ENCODE data around the gene ST6GALNAC3.

The ST6GALNAC3 gene

DNA sequence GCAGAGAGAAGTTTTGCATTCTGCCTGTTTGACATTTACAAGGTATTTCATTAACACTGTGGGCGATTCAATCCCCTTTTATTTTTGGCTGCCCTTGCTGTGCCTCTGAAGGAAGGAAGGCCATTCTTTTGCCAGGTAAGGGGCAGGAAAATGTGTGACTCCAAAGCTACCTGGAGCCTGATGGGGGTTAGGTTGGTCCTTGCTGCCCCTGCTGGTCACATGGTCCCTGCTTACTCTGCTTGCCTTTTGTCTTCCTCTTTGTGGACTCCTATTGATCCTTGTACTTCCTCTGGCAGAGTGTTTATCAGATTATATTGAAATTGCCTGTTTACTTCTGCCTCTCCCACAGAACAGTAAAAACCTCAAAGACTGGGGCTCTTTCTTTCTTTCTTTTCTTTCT is 65.7 kb downstream of the ST6GALNAC3 start:
- no peak for DNase-seq (ENCODE audit: low read depth in 1 of 2, low spot score in 1 of 2)

- DNase-seq (ENCODE audit: low read depth in 1 of 2, low spot score in 1 of 2) = no peak
Observed at GRCh38 chr1:76141929-76142328, 67.4 kb downstream of the ST6GALNAC3 start.

DNA sequence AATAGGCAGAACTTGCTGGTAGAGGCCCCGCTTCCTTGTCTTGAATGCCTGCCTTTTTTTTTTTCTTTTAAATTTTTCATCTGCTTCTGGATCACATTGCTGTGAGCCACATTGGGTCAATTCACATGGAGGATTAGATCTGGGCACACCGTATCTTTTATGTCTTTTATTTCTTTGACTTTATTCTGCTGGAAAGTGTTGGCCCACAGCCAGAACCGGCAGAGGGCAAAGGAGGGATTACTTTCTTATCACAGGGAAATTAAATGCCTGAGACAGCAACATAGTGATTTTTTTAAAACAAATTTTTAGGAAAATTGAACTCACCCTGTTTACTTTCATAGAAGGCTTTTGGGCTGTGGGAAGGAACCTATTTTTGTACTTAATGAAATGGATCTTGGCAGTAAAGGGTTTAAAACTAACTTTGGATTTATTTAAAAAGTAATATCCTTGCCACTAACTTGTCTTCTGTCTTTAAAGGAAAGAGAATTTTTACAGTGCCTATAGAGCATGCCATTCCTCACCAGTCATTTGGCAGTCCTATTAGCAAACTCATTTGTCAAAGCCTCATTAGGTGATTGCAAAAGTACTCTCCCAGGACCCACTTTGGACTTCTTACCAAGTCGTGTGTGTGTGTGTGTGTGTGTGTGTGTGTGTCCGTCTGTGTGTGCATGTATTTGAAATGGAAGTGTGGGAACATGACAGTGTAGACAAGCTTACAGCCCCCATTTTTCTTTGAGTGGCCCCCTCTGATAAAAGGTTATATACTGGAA is 68.4 kb downstream of the ST6GALNAC3 start:
- no peak for DNase-seq (ENCODE audit: low read depth in 1 of 2, low spot score in 1 of 2)

GRCh38 chr1:76144247-76144646 is 69.7 kb downstream of the ST6GALNAC3 start:
- DNase-seq (ENCODE audit: low read depth in 1 of 2, low spot score in 1 of 2) = no peak

- no peak for DNase-seq (ENCODE audit: low read depth in 1 of 2, low spot score in 1 of 2)
Observed at GRCh38 chr1:76145332-76145731, 70.8 kb downstream of the ST6GALNAC3 start.

DNA sequence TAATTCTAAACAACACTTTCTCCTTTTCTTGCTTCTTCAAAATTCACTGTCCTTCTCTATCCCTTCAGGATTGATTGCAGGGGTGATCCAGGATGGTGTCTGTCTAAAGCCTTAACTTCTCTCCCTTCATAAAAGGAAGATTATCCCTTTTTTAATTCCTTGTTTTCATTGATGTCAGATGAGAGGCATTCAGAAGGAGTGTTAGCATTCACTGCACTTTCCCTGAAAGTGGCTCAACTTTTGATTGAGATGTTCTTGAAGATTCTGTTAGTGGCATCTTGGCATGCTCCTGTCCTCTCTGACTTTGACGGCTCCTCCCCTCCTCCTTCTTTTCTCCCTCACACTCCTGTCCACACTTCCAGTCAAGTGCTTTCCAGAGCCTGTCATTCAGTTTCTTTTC is 71.6 kb downstream of the ST6GALNAC3 start:
- no peak for DNase-seq (ENCODE audit: low read depth in 1 of 2, low spot score in 1 of 2)

- DNase-seq (ENCODE audit: low read depth in 1 of 2, low spot score in 1 of 2) = no peak
Observed at GRCh38 chr1:76147917-76148316, 73.4 kb downstream of the ST6GALNAC3 start.

DNA sequence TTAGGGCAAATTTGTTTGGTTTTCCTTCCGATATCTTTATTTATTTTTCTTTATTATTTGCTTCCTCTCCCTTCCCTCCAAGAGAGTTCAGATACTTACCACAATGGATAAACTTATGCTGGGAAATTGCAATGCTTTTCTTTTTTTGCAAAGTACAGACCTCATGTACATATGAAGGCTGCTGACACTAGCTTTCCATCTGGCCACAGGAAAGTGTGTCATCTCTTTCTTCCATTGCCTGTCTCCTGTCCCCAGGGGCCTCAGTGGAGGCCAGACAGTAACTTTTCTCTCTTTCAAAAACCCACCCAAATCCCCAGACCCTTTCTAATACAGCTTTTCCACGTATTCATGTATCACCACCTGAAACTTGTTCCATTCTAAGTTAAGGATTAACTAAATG is 73.9 kb downstream of the ST6GALNAC3 start:
- no peak for DNase-seq (ENCODE audit: low read depth in 1 of 2, low spot score in 1 of 2)

- no peak for DNase-seq (ENCODE audit: low read depth in 1 of 2, low spot score in 1 of 2)
Observed at GRCh38 chr1:76153841-76154205, 79.3 kb downstream of the ST6GALNAC3 start.

- peak; percentile 63 to 84 for DNase-seq (ENCODE audit: low read depth in 1 of 2, low spot score in 1 of 2)
Observed at GRCh38 chr1:76154206-76154956, 79.8 kb downstream of the ST6GALNAC3 start.

DNA sequence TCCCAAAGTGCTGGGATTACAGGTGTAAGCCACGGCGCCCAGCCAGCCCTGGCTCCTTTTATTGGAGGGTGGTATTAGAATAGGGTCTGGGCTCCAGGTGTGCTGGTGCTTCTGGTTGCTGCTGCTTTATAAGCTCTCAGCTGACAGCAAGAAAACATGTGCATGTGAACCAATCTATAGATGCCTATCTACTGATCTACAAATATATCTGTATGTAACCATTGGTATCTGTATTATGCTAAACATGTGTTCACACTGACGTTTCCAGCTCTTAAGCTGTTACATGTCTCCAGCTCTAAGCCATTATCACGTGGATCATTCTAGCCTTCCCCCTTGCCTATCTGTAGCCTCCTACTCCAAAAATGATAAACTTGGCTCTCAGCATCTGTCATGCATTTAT is 82.4 kb downstream of the ST6GALNAC3 start:
- DNase-seq (ENCODE audit: low read depth in 1 of 2, low spot score in 1 of 2) = no peak

- DNase-seq (ENCODE audit: low read depth in 1 of 2, low spot score in 1 of 2) = no peak
Observed at GRCh38 chr1:76158126-76158525, 83.6 kb downstream of the ST6GALNAC3 start.

DNA sequence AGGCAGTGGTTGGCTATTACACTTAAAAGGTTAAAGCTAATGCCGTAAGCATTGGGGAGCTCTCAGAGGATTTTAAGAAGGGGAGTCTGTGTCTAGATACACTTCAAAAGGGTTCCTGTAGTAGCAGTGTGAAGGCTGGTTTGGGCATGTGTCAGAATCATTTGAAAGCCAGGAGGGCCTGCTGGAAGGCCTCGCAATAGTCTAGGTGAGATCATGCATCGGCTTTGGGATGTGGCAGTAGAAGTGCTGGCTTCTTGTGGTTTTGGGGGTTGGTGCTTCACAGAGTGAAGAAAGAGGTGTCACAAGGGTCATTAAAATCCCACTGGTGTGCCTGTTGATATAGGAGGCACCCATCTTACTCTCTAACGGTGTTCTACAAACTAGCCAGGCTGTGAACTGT is 85.7 kb downstream of the ST6GALNAC3 start:
- DNase-seq (ENCODE audit: low read depth in 1 of 2, low spot score in 1 of 2) = no peak

GRCh38 chr1:76161451-76161850 is 86.9 kb downstream of the ST6GALNAC3 start:
- DNase-seq (ENCODE audit: low read depth in 1 of 2, low spot score in 1 of 2) = no peak

- no peak for DNase-seq (ENCODE audit: low read depth in 1 of 2, low spot score in 1 of 2)
Observed at GRCh38 chr1:76162254-76162653, 87.7 kb downstream of the ST6GALNAC3 start.

- no peak for DNase-seq (ENCODE audit: low read depth in 1 of 2, low spot score in 1 of 2)
Observed at GRCh38 chr1:76164165-76164564, 89.6 kb downstream of the ST6GALNAC3 start.

DNA sequence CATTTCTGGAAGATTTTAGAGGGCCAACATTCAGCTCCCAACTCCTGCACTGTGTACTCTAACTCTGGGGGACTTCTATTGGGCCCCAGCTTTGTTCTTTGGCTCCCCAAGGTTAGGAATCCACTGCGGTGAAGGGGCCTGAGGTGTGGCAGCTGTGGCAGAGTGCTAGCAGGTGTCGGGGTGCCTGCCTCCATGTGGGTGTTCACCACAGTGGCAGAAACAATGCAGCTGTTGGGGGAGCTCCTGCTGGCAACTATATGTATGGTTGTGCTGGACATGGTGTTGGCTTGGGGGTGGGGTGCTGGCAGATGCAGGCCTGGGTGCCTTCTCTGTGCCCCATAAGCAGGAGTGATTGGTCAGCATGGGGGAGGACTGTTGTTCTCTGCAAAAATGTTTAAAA is 95.5 kb downstream of the ST6GALNAC3 start:
- DNase-seq (ENCODE audit: low read depth in 1 of 2, low spot score in 1 of 2) = no peak

DNA sequence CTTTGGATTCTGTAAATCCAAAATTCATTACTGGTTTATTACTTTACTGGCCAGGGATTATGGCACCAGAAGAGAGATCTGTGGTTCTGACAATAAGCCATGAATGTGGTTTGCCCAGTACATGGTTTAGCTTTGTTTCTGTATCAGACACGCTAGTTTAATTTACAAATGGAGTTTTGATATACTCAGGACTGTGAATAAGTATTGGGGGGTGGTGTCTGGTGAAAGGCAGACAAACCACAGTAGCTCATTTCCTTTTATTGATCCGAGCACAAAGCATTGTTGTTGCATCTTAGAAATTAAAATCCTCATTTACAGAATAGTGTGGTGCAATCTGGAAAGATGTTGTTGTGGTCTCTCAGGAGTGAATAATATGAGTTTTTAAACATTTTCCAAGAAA is 96.0 kb downstream of the ST6GALNAC3 start:
- DNase-seq (ENCODE audit: low read depth in 1 of 2, low spot score in 1 of 2) = no peak

- DNase-seq (ENCODE audit: low read depth in 1 of 2, low spot score in 1 of 2) = no peak
Observed at GRCh38 chr1:76176000-76176399, 101.5 kb downstream of the ST6GALNAC3 start.

GRCh38 chr1:76177615-76178014 is 103.1 kb downstream of the ST6GALNAC3 start:
- DNase-seq (ENCODE audit: low read depth in 1 of 2, low spot score in 1 of 2) = no peak

DNA sequence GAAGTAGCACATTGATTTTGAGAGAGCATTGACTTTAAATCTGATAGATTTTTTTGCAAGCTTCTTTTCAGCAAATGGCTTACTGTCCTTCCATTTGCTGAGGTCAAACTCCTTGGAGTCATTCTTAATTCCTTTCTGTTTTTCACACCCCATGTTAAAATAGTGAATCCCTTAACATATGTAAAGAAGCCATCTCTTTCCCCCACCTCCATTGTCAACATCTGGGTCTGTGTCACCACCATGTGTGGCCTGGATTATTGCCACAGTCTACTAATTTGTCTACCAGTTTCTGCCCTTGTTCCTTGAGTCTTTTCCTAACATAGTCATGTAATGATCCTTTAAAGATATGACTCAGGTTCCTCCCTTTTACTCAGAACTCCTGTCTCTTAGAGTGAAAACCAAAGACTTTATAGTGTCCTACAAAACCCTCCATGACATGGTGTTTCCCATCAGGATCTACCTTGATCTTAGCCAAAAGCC is 104.7 kb downstream of the ST6GALNAC3 start:
- no peak for DNase-seq (ENCODE audit: low read depth in 1 of 2, low spot score in 1 of 2)

DNA sequence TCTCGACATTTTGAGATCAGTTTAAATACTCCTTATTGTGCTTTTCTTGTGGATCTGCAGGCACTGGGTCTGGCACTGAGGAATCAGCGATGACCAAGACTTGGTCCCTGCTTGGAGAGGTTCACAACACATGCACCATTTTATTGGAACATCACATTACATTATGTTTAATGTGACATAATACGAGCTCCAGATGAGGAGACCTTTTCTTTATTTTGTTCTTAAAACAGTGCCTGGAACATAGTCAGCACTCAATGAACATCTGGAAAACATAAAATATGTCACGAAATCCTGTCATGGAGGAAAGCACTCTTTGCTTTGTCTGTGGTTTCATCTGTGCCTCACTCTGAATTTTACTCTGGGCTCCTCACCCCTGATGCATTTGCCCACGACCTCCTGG is 110.7 kb downstream of the ST6GALNAC3 start:
- DNase-seq (ENCODE audit: low read depth in 1 of 2, low spot score in 1 of 2) = no peak

All from activated CD4-positive, alpha-beta T cell treated with anti-CD3 and anti-CD28 coated beads, Interleukin-2, amount 50 U/mL, for 24 hours (primary cell).